Astrocyte of the hippocampus (primary cell): ENCODE data around the gene ERBB2.
A peak's percentile ranks its signal among the peaks of the same experiment; 100 is the strongest.
"Not testable (repeated sequence)": the region's sequence is repeated elsewhere in the genome, so short reads cannot be mapped to it uniquely, and the experiment has no call there.

Experiments used
- DNase-seq: peaks from one replicate; pipeline ENCODE4 v3.0.0; 2011; ENCODE audit warnings: low read depth, low spot score

Gene ERBB2

DNA sequence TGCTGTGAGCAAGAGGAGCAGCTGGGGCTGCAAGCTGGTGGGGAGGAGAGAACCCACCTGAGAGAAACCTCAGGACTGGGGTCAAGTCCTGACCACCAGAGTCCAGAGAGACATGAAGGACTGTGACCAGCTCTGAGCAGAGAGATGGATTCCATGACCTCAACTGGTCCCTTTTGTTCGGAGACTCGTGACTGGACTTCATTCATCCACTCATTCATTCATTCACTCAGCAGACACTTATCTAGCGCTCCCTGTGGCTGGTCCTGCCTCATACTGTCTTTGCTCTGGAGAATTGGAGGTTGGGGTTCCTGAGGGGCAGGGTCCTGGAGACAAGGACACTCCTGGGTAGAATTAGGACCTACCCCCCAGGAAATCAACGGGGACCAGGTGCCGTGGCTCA, 4.0 kb downstream of the ERBB2 start:
- DNase-seq, result no peak

DNA sequence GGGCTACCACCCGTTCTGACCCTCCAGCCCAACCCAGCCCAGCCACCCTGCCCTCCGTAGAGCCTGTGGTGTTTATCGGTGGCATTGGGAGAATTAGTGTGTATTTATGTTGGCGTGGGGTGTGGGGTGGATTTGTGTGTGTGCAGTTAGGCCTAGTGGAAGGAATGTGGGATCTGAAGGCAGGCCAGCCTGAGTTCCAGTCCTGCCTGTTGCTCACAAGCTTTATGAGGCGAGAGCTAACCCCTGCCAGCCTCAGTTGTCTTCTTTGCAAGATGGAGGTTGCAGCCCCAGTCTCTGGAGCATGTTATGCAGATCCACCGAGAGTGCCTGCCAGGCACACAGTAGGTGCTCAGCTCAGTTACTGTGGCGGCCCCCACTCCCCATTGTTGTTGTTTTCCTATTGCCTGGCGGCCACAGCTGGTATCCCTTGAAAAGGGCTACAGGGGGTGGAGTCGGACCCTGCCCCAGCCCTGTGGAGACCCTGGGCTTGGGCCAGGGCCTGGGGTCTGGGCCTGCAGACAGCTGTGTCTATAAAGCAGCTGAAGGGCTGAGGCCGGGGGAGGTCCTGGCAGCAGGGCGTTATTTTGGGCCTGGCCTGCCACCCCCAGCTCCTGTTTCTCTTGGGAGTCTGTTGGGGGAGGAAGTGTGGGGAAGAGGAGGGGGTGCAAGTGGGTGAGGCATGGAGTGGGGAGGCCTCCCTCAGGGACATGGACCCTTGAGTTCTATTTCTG, 5.1 kb downstream of the ERBB2 start:
- peak; percentile 77 for DNase-seq

- peak; percentile 18 for DNase-seq
Observed at GRCh38 chr17:39705786-39706348, 6.0 kb downstream of the ERBB2 start.

- peak; percentile 23 for DNase-seq
Observed at GRCh38 chr17:39706383-39706782, 6.5 kb downstream of the ERBB2 start.

DNA sequence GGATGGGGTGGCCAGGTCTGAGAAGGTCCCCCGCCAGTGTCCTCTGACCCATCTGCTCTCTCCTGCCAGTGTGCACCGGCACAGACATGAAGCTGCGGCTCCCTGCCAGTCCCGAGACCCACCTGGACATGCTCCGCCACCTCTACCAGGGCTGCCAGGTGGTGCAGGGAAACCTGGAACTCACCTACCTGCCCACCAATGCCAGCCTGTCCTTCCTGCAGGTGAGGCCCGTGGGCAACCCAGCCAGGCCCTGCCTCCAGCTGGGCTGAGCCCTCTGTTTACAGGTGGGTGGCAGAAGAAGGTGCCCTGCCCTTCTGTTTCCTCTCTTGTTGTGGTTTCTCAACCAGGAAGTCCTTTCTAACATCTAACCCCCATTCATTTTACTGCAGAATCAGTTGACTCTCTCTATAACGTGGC, 7.1 kb downstream of the ERBB2 start:
- no peak for DNase-seq

DNA sequence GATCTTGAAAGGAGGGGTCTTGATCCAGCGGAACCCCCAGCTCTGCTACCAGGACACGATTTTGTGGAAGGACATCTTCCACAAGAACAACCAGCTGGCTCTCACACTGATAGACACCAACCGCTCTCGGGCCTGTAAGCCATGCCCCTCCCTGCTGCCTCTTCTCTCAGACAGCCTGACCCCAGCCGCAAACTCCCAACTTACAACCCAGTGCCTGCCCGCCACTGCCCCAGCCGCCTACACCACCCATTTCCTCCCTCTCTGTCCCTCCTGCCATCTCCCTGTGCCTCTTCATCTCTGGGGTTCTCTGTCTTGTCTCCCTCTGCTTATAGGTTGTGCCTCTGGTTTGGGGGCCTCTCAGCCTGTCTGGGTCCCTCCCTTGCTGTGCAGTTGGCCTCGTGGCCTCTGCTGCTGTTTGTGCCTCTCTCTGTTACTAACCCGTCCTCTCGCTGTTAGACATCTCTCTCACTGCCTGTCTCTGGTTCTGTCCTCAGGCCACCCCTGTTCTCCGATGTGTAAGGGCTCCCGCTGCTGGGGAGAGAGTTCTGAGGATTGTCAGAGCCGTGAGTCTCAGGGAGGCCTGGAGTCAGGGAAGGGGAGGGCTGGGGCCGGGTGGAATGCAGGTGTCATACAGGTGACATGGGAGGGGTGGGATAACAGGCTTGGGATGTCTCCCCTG, 9.6 kb downstream of the ERBB2 start:
- DNase-seq, result no peak

DNA sequence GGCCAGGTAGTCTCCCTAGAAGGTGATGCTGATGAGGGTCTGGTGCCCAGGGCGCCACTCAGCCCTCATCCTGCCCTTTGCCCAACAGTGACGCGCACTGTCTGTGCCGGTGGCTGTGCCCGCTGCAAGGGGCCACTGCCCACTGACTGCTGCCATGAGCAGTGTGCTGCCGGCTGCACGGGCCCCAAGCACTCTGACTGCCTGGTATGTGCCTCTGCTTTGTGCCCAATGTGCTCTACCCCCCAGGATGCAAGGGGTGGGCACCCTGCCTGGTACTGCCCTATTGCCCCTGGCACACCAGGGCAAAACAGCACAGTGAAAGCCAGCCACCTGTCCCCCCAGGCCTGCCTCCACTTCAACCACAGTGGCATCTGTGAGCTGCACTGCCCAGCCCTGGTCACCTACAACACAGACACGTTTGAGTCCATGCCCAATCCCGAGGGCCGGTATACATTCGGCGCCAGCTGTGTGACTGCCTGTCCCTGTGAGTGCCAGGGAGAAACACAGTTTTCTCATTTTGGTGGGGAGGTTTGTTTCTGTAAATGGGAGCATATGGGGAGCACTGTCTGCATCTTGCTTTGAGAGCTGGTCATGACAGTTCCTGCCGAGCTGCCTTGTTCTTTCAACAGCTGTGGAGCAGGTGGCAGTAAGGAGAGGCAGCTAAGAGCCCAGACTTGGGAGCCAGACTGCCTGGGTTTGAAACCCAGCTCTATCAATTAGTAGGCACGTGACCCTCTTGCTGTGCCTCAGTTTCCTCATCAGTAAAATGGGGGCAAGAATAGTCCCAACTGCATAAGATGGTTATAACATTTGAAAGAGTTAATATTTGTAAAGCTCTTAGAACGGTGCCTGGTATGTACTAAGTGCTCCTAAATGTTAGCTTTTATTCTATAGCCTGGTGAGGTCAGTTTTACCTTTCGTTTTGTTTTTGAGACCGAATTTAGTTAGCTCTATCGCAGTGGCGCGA, 10.4 kb downstream of the ERBB2 start:
- no peak for DNase-seq

- not testable (repeated sequence) for DNase-seq
Observed at GRCh38 chr17:39711071-39711470, 11.2 kb downstream of the ERBB2 start.

GRCh38 chr17:39711851-39712250, 12.0 kb downstream of the ERBB2 start:
- DNase-seq, result no peak

DNA sequence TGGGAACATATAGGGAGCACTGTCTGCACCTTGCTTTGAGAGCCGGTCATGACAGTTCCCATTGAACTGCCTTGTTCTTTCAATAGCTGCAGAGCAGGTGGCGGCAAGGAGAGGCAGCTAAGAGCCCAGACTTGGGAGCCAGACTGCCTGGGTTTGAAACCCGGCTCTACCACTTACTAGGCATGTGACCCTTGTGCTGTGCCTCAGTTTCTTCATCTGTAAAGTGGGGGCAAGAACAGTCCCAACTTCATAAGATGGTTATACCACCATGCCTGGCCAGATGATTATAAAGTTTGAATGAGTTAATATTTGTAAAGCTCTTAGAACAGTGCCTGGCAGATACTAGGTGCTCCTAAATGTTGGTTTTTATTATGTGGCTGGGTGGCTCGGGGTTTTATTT, 14.4 kb downstream of the ERBB2 start:
- DNase-seq, result no peak

DNA sequence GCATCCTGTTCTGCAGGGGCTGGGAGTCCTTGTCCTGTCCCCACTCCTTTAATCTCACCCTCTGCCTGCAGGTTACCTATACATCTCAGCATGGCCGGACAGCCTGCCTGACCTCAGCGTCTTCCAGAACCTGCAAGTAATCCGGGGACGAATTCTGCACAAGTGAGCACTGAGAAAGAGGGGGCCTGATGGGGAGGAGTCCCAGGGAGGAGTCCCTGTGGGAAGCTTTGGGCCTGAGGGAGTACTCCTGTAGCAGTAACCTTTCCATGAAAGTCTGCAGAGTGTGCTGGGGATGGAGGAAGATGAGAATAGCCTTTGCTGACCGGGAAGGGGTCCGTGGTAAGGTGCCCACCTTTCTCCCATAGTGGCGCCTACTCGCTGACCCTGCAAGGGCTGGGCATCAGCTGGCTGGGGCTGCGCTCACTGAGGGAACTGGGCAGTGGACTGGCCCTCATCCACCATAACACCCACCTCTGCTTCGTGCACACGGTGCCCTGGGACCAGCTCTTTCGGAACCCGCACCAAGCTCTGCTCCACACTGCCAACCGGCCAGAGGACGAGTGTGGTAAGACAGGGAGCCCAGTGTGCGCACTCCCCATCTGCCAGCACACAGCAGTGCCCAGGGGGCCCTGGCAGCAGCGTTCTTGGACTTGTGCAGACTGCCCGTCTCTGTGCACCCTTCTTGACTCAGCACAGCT, 15.7 kb downstream of the ERBB2 start:
- DNase-seq, result no peak

- no peak for DNase-seq
Observed at GRCh38 chr17:39716073-39716818, 16.4 kb downstream of the ERBB2 start.

DNA sequence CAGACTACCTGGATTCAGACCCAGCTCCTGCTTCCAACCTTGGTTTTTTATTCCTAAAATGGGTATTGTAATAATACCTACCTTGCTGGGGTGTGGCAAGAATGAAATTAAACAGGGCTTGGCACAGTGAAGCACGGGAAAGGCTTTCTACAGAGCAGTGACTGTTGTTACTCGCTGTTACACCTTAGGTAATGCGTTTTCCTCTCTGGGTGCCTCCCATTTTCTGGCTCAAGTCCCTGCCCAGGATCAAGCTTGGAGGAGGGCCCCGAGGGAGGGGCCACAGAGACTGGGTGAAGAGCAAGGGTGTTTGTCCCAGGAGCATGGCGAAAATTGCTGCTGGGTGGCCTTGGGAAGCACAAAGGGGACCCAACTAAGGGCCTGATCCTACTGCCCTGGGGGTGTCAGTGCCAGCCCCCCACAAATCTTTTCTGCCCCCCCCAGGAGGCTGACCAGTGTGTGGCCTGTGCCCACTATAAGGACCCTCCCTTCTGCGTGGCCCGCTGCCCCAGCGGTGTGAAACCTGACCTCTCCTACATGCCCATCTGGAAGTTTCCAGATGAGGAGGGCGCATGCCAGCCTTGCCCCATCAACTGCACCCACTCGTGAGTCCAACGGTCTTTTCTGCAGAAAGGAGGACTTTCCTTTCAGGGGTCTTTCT, 17.1 kb downstream of the ERBB2 start:
- no peak for DNase-seq

DNA sequence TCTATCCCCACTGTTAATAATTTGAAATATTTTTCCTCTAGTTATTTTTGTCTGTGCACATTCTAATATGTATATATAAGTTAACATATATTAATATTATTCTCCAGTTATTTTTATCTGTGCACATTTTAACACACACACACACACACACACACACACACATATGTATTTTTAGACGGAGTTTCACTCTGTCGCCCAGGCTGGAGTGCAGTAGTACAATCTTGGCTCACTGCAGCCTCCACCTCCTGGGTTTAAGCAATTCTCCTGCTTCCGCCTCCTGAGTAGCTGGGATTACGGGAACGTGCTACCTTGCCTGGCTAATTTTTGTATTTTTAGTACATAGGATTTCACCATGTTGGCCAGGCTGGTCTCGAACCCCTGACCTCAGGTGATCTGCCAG, 17.8 kb downstream of the ERBB2 start:
- DNase-seq, result no peak

GRCh38 chr17:39719563-39720355, 19.9 kb downstream of the ERBB2 start:
- no peak for DNase-seq

DNA sequence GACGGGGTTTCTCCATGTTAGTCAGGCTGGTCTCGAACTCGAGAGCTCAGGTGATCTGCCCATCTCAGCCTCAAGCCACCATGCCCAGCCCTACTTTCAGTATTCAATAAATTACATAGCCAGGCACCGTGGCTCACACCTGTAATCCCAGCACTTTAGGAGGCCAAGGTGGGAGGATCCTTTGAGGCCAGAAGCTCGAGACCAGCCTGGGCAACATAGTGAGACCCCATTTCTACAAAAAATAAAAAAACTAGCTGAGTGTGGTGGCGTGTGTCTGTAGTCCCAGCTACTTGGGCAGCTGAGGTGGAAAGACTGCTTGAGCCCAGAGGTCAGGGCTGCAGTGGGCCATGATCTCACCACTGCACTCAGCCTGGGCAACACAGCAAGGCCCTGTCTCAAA, 22.2 kb downstream of the ERBB2 start:
- DNase-seq, result no peak

- no peak for DNase-seq
Observed at GRCh38 chr17:39722965-39723848, 23.3 kb downstream of the ERBB2 start.

- DNase-seq, result no peak
Observed at GRCh38 chr17:39724731-39725130, 24.9 kb downstream of the ERBB2 start.
